ENCODE data around the gene PIGL.
A peak's percentile ranks its signal among the peaks of the same experiment; 100 is the strongest.

PIGL gene

GRCh38 chr17:16361874-16362273 is 144.9 kb downstream of the PIGL start:
- DNase-seq, result no peak

- peak; percentile 84 to 85 for DNase-seq
These were observed 146.9 kb downstream of the PIGL start for GRCh38 chr17:16363749-16364536.

GRCh38 chr17:16364625-16365024 is 147.6 kb downstream of the PIGL start:
- DNase-seq, result no peak

GRCh38 chr17:16371742-16372141 is 154.7 kb downstream of the PIGL start:
- no peak for DNase-seq

- no peak for DNase-seq
These were observed 157.3 kb downstream of the PIGL start for GRCh38 chr17:16374146-16374938.

Measured in activated T-cell treated with anti-CD3 and anti-CD28 coated beads, Interleukin-2, amount 50 U/mL, for 48 hours (primary cell).